B cell (primary cell): ENCODE measurements around the gene FLNB. TPM values are rescaled to one million over a fixed set of nuclear protein-coding genes. Genes with fewer than 3 reads are reported as not detected.

Experiments
- ATAC-seq: fragments of 200-7000 bp; cut with Tn5 transposase; one replicate; pipeline ENCODE4 v1.10.0; 2021; ENCODE audit warnings: low read depth, mild to moderate bottlenecking, moderate number of reproducible peaks, moderate library complexity
- CTCF ChIA-PET: fragments of 350-600 bp; sonication (Branson Sonifier 250); formaldehyde crosslinking; loops from one replicate; lab custom pipeline; 2021; ENCODE audit warnings: antibody characterized with exemption, inconsistent platforms; lab: Charles Lee
- POLR2A ChIA-PET: fragments of 350-600 bp; sonication (Branson Sonifier 250); formaldehyde crosslinking; loops from one replicate; lab custom pipeline; 2021; ENCODE audit warnings: antibody characterized with exemption; lab: Charles Lee
- DNase-seq: peaks from one replicate; pipeline ENCODE4 v3.0.0; 2013
- H2AFZ ChIP-seq: 2 replicates; pipeline ENCODE4 v1.6.1; 2012; ENCODE audit warnings: mild to moderate bottlenecking, low read depth, low read length; ENCODE audit not compliant: insufficient read depth, poor library complexity, severe bottlenecking
- H3K27ac ChIP-seq, 2 donors: 1 replicate in 1 of 2; 2 replicates in 1 of 2; pipeline ENCODE4 v1.5.1; 2012 to 2013; ENCODE audit warnings: low read length in 2 of 2, mild to moderate bottlenecking in 2 of 2, moderate library complexity in 1 of 2
- H3K27me3 ChIP-seq, 4 experiments: fragments of 200-600 bp in 1 of 4; sonication (generic) in 1 of 4; replicated peaks in 1 of 4; 1 replicate in 2 of 4; 2 replicates in 2 of 4; pipeline versions ENCODE4 v1.6.1 to v1.7.0; 2013 to 2016; ENCODE audit warnings: low read length in 3 of 4, mild to moderate bottlenecking in 2 of 4, mixed read lengths in 1 of 4, moderate library complexity in 1 of 4; ENCODE audit not compliant: insufficient read depth in 4 of 4, control insufficient read depth in 3 of 4; ENCODE audit errors: control extremely low read depth in 1 of 4
- H3K36me3 ChIP-seq, 2 experiments: replicated peaks in 1 of 2; 1 replicate in 1 of 2; 2 replicates in 1 of 2; pipeline versions ENCODE4 v1.6.1 to v1.7.1; 2013; ENCODE audit warnings: low read length in 1 of 2; ENCODE audit not compliant: insufficient read depth in 2 of 2, control insufficient read depth in 1 of 2; ENCODE audit errors: control extremely low read depth in 1 of 2, extremely low read depth in 1 of 2
- H3K4me1 ChIP-seq, 2 donors: fragments of 200-600 bp in 1 of 2; sonication (generic) in 1 of 2; 1 replicate in 1 of 2; 2 replicates in 1 of 2; pipeline versions ENCODE4 v1.5.1 to v1.6.1; 2013 to 2017; ENCODE audit warnings: low read length in 2 of 2; ENCODE audit not compliant: control insufficient read depth in 2 of 2, insufficient read depth in 2 of 2
- H3K4me2 ChIP-seq: replicated peaks from 2 replicates; pipeline ENCODE3; 2012; ENCODE audit warnings: mild to moderate bottlenecking, low read depth, low read length; ENCODE audit not compliant: poor library complexity, severe bottlenecking
- H3K4me3 ChIP-seq, 5 experiments: fragments of 200-600 bp in 1 of 5; sonication (generic) in 1 of 5; 1 replicate in 3 of 5; 2 replicates in 2 of 5; pipeline versions ENCODE4 v1.5.1 to v1.7.0; 2011 to 2016; ENCODE audit warnings: low read length in 4 of 5, mild to moderate bottlenecking in 4 of 5, low read depth in 2 of 5, control low read depth in 1 of 5, moderate library complexity in 1 of 5; ENCODE audit not compliant: insufficient read depth in 1 of 5; ENCODE audit errors: control extremely low read depth in 1 of 5, extremely low read depth in 1 of 5
- H3K79me2 ChIP-seq: fragments of 200-600 bp; sonication (generic); one replicate; pipeline ENCODE4 v1.6.0; 2016; ENCODE audit warnings: low read length; ENCODE audit not compliant: control insufficient read depth, insufficient read depth
- H3K9ac ChIP-seq: fragments of 200-600 bp; sonication (generic); 2 replicates; pipeline ENCODE4 v1.6.1; 2017; ENCODE audit warnings: mild to moderate bottlenecking, low read length, moderate library complexity
- H3K9me3 ChIP-seq, 3 donors: one replicate each; pipeline versions ENCODE4 v1.6.1 to v1.7.1; 2013; ENCODE audit warnings: low read length in 2 of 3; ENCODE audit not compliant: control insufficient read depth in 2 of 3, insufficient read depth in 1 of 3; ENCODE audit errors: control extremely low read depth in 1 of 3
- H4K20me1 ChIP-seq: 2 replicates; pipeline ENCODE4 v1.6.0; 2012; ENCODE audit warnings: mild to moderate bottlenecking, low read length; ENCODE audit not compliant: insufficient read depth, control insufficient read depth, poor library complexity, severe bottlenecking
- H3K27ac Mint-ChIP-seq: one replicate; pipeline ENCODE4 v1.8.0; 2021; ENCODE audit warnings: mixed read lengths
- H3K27me3 Mint-ChIP-seq: one replicate; pipeline ENCODE4 v1.8.0; 2021; ENCODE audit warnings: mixed read lengths
- H3K4me1 Mint-ChIP-seq: one replicate; pipeline ENCODE4 v1.8.0; 2021; ENCODE audit warnings: mixed read lengths
- H3K4me3 Mint-ChIP-seq: one replicate; pipeline ENCODE4 v1.8.0; 2021; ENCODE audit warnings: mixed read lengths
- H3K9me3 Mint-ChIP-seq: one replicate; pipeline ENCODE4 v1.8.0; 2022; ENCODE audit warnings: mixed read lengths; ENCODE audit not compliant: insufficient read depth
- EZH2 ChIP-seq: IDR thresholded peaks from 2 replicates; pipeline ENCODE4 v1.6.1; 2012; ENCODE audit warnings: borderline replicate concordance, low read depth, mild to moderate bottlenecking, moderate library complexity, low read length; ENCODE audit not compliant: insufficient read depth, poor library complexity, severe bottlenecking
- WGBS: methylation state at CpG from one replicate; pipeline ENCODE4 v1.1.5; 2013; ENCODE audit warnings: missing lambda C conversion rate; ENCODE audit not compliant: insufficient coverage; 5-methylcytosine and 5-hydroxymethylcytosine counted together
- intact Hi-C: fragments of 100-400 bp; cut with micrococcal nuclease; formaldehyde crosslinking; loops from one replicate; pipeline ENCODE4 v1.10.0; 2022
- polyA plus RNA-seq: library from polyadenylated mRNA; depleted of rRNA; stranded (reverse); fragments of >200 nt; gene quantifications from 2 replicates; pipeline ENCODE4 v1.2.3, GENCODE V29; 2012
- total RNA-seq, 2 donors: library from RNA; stranded (reverse); fragments of 120-200 nt in 1 of 2; gene quantifications; 1 replicate in 1 of 2; 2 replicates in 1 of 2; pipeline versions ENCODE4 v1.2.3 to v1.2.4, GENCODE V29; 2013 to 2022
- TF ChIP-seq, protein P1 (sequence below): fragments of 200-600 bp; IDR thresholded peaks from one replicate; pipeline ENCODE4 v1.8.0; 2022; ENCODE audit warnings: antibody characterized with exemption, mild to moderate bottlenecking

FLNB gene
- total and polyA plus RNA-seq, 2 donors (not counting 1 experiment from before 2014, with no cell fraction given) = 25.5 to 28.3 TPM

DNA sequence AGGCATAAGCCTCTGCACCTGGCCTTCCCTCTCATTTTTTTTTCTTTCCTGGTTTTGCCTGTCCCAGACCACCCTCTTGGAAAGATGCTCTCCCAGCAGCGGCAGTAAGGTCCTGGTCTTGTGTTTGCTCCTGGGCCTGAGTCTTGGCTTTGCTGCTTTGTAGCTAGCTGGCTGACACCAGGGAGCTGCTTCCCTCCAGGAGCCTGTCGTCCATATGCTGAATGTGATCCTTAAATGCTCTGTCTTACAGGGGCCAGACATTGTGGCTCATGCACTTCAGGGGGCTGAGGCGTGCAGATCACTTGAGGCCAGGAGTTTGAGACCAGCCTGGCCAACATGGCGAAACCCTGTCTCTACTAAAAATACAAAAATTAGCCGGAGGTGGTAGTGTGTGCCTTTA lies 17.2 kb downstream of the FLNB start:
- H3K4me1 ChIP-seq = no peaks in the 10 kb centered on the region
- Mint-ChIP-seq H3K27ac (no peak overlapping the region), H3K4me1 (peaks cover 3% of the 10 kb centered on the region), H3K4me3 (no peak overlapping the region), H3K27me3 (no peaks in the 10 kb centered on the region), H3K9me3 (no peaks in the 10 kb centered on the region)
- 71% methylated on average over 4 of the region's 5 CpGs for WGBS
- ATAC-seq (no peak), DNase-seq (no peak)
- H3K79me2 ChIP-seq = peaks cover 67% of the 10 kb centered on the region
- H3K9me3 ChIP-seq = no peaks in the 10 kb centered on the region
- no peak overlapping the region for H3K9ac ChIP-seq
- H3K36me3 ChIP-seq = no peaks in the 10 kb centered on the region
- peaks cover 20% of the 10 kb centered on the region for H4K20me1 ChIP-seq
- CTCF ChIA-PET = interaction anchor here (0.6 kb wide), 1 partner anchor 1030 kb away, joined by 4 read pairs; no protein-coding TSS in a partner anchor
- H3K27me3 ChIP-seq = no peaks in the 10 kb centered on the region
- no peak for TF ChIP-seq EZH2
- TF ChIP-seq, protein P1, sequence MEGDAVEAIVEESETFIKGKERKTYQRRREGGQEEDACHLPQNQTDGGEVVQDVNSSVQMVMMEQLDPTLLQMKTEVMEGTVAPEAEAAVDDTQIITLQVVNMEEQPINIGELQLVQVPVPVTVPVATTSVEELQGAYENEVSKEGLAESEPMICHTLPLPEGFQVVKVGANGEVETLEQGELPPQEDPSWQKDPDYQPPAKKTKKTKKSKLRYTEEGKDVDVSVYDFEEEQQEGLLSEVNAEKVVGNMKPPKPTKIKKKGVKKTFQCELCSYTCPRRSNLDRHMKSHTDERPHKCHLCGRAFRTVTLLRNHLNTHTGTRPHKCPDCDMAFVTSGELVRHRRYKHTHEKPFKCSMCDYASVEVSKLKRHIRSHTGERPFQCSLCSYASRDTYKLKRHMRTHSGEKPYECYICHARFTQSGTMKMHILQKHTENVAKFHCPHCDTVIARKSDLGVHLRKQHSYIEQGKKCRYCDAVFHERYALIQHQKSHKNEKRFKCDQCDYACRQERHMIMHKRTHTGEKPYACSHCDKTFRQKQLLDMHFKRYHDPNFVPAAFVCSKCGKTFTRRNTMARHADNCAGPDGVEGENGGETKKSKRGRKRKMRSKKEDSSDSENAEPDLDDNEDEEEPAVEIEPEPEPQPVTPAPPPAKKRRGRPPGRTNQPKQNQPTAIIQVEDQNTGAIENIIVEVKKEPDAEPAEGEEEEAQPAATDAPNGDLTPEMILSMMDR = no peak
- H3K27ac ChIP-seq = no peak overlapping the region
- H2AFZ ChIP-seq = no peak overlapping the region
- intact Hi-C loops = no loop called here
- H3K4me2 ChIP-seq = no peak overlapping the region
- H3K4me3 ChIP-seq = no peak overlapping the region
- POLR2A ChIA-PET = no interaction called here

DNA sequence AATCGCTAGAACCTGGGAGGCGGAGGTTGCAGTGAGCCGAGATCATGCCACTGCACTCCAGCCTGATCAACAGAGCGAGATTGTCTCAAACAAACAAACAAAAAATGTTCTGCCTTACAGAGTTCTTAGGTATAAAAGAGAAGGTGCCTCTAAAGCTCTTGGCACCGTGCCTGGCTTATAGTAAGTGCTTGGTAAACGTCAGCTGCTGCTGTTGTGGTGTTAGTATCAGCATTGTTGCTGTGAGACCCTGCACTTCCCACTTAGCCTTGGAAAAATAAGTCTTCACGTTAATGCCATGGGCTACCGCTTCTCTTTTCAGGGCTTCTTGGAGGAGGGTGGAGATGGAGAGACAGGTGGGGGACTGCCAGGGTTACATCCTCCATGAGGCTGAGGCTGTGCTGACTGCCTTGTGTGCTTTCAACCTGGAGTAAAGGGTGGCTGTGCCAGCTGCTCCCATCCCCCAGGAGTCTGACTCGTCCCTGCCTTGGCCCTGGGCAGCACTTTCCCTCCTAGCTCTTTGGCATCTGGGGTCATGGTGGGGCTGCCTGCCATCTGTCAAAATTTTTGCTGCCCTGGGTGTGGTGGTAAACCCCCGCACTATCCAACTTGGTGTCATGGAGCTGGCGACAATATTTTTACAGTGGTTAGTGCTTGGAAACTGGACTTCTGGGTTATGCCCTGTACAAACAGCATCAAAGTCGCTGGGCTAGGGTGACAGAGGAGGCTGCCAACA lies 17.8 kb downstream of the FLNB start:
- intact Hi-C loops = no loop called here
- peaks cover 3% of the 10 kb centered on the region for H3K4me1 Mint-ChIP-seq
- H3K36me3 ChIP-seq = no peaks in the 10 kb centered on the region
- H3K27me3 Mint-ChIP-seq = no peaks in the 10 kb centered on the region
- ChIA-PET POLR2A (no interaction called here), CTCF (interaction anchor here (0.5 to 0.6 kb wide), 2 partner anchors 160 to 1030 kb away, joined by 3 to 4 read pairs; no protein-coding TSS in a partner anchor)
- ATAC-seq (no peak), DNase-seq (no peak)
- no peak overlapping the region for H2AFZ ChIP-seq
- H3K27ac ChIP-seq = no peak overlapping the region
- H3K4me1 ChIP-seq = no peaks in the 10 kb centered on the region
- H3K4me3 ChIP-seq = no peak overlapping the region
- H3K4me3 Mint-ChIP-seq = no peak overlapping the region
- H4K20me1 ChIP-seq = peaks cover 20% of the 10 kb centered on the region
- peaks cover 67% of the 10 kb centered on the region for H3K79me2 ChIP-seq
- WGBS = 81% methylated on average over 9 of the region's 12 CpGs
- H3K9ac ChIP-seq = no peak overlapping the region
- no peak overlapping the region for H3K4me2 ChIP-seq
- H3K27ac Mint-ChIP-seq = no peak overlapping the region
- no peaks in the 10 kb centered on the region for H3K27me3 ChIP-seq
- H3K9me3 Mint-ChIP-seq = no peaks in the 10 kb centered on the region
- no peaks in the 10 kb centered on the region for H3K9me3 ChIP-seq
- TF ChIP-seq, protein P1 = no peak
- no peak for TF ChIP-seq EZH2
